Measurements from ENCODE around the gene EIF1AD.
"Not testable (repeated sequence)": the region's sequence is repeated elsewhere in the genome, so short reads cannot be mapped to it uniquely, and the experiment has no call there.

Gene EIF1AD, protein sequence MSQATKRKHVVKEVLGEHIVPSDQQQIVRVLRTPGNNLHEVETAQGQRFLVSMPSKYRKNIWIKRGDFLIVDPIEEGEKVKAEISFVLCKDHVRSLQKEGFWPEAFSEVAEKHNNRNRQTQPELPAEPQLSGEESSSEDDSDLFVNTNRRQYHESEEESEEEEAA

DNA sequence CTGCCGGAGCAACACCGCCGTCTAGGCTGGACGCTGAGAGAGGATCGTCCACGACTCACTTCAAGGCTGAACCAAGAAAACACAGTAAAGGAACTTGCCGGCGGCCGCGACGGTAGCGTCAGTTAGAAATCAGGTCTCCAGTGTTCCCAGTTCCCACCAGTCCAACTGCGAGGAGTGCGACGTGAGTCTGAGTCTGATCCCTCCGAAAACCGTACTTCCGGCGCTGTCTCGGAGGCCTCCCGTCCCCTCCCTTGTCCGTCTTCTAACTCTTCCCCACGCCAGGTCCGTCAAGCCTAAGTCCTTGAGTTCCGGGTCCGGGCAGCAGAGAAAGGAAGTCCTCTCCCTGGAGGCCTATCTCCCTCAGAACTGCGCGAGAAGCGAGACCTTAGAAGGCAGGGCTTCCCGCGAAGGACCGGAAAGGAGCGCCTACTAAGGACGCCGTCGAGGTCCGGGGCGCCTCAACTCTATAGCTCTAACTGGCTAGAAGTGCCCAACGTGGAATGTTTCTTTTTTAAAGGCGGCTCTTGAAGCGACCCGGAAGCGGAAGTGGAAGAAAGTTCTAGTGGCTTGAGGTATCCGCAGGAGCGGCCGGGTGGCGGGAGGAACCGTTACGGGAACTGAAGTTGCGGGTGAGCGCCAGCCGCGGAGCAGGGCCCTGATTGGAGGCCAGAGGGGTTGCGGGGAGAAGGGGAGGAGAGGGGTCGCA is at the start of gene EIF1AD, which contains the start of gene BANF1:
Gene EIF1AD (minus strand): TSS at position 216 of the 706 bp plus-strand sequence. CDS start 1,768 bp downstream, outside the sequence.
Gene BANF1 (plus strand): TSS at position 562 of the 706 bp plus-strand sequence. CDS start 748 bp downstream, outside the sequence.
- DNase-seq (ENCODE audit: low read depth), result peak; percentile 69

DNA sequence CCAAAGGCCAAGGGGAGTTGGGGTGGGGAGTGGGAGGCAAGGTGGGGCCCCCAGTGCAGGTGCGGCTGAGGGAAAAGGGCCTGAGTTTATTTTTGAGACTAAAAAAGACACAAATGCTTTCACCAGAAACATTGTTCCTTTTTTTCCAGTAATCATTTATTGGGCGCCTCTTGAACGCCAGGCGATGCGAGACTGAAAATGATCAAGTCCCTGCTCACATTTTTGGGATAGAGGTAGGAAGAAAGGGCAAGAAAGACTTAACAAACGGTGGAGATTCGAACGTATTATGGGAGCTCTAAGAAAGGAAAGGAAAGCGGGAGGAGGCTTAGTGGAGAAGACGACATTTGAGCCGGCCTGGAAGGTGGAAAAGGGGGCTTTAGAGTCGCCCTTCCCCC is 49.4 kb upstream of the EIF1AD start:
- no peak for DNase-seq (ENCODE audit: low read depth)

DNA sequence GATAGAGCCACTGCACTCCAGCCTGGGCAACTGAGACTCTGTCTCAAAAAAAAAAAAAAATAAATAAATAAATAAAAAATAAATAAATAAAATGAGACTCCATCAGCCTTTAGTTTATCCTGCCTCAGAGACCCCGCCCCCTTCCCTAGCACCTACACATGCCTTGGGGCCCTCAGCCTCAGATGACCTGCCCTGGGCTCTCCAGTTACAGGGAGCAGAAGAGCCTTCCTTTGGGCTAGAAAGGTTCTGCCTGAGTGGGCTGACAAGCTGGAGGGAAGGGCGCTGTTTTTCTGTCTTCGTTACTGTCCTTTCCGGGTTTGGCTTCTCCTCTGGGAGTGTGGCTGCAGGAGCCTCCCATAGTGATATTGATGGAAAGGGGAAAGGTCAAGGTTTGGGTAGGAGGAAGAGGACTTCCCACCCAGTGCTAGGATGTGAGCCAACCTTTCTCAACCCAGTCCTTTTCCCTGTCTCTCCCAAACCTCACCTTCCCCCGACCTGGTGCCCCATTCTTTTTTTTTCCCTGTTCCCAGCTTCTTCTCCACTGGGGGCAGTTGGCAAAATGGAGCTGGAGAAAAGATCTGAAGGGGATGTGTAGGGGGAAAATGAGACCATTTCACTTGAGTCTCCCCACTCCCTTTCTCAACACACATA is 48.7 kb upstream of the EIF1AD start:
- DNase-seq (ENCODE audit: low read depth), result no peak

DNA sequence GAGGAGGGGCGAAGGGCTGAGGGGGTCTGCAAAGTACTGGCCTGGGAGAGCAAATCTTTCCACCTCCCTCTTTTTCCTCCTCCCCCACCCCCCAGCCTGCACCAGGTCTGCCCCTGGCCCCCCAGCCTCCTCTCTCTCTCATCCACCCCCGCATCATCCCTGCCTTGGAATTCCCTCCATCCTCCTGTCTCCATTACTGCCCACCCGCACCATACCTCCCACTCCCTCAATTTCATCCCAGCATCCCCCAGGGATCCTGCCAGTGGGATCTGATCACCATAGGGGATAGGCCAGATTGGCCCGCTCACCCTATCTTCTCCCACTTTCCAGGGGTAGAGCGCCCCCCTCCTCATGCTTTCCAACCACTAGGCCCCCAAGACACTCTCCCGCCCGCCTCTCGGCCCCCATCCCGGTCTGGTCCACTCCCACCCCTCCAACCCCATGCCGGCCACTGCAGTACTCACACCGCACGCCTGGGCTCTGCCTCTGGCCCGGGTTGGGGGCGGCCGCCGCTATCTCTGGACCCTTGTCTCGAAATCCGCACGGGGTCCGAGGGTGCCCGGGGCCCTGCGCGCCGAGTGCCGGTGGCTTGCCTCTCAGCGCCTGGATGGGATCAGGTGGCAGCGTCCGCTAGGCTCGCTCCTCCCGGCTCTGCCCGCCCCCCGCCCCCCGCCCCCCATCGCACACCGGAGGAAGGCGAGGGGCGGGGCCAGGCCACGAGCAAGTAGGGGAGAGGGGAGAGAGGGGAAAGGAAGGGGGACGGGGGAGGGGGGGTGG is 46.8 kb upstream of the EIF1AD start, which contains the start of gene GAL3ST3:
Gene GAL3ST3 (minus strand): TSS at position 615 of the 777 bp plus-strand sequence. CDS start 3,746 bp downstream, outside the sequence.
- no peak for DNase-seq (ENCODE audit: low read depth)

DNA sequence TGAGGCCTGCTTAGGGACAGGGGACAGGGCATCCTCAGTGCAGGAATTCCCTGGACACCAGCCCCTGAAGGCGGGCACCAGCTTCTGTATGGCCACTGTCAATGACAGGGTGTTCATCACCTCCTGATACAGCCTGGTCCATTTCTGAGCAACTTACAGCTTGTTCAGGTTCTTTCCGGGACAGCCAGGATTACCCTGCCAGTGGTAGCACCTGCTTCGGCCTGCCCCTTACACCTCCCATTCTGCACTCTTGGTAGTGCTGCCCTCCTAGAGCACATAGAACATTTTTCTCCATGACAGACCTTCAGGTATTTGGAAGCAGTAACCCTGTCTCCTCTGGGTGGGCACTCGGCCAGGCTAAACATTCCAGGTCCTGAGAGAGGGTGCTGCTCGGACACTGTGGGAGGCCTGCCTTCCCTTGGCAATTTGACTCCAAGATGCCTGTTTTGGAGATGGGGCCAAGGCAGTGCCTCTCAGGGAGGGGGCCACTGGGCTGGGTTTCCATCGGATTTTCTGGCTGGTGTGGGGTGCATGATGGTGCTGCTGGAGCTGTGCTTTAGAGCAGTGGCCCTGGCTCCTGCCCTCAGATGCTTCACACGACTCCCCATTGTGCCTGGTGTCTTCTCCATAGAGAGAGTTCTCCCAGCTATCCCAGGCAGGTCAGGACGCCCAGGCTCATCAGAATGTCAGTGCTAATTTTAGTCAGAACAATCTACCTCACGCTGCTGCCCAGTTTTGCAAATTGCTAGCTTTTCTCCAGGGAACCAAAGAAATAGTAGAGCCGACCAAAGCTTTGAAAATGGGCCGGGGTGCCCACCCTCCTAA is 45.8 kb upstream of the EIF1AD start:
- no peak for DNase-seq (ENCODE audit: low read depth)

DNA sequence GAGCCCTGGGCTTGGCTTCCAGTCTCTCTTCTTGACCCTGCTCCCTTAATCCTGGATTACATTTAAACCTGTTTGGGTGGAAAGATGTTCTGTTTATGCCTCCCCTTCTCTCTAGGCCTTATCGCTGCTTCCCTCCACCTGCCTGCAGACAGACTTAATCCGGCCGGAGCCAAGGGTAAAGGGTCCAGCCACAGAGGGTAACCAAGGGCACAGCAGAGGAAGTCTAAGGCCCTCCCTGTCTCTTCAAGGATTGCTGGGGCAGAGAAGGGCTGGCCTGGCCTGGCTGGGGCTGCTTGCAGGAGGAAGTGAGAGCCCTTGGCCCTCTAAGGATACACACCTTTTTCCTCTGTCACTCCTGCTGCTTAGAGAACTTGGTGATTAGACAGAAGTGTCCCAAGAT is 44.9 kb upstream of the EIF1AD start:
- DNase-seq (ENCODE audit: low read depth), result no peak

DNA sequence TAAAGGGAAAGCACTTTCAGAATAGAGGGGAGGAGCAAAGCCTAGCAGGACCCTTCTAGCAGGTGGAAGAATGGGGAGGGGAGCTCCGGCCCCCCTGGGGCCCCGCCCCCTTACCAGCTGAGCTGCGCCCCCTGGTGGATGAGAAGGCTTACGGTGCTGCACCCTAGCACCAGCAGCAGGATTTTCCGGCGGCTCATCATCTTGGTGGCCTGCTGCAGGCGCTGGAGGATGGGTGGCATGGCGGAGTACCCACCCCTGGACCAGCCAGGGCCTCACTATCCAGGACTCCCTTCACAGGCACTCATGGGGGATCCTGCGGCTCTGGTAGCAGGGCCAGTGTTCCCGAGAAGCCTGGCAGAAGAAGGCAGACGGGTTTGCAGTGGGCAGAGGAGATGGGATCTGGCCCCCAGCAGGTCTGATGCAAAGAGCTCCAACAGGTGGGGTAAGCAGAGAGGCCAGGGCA is 43.3 kb upstream of the EIF1AD start:
- peak; percentile 76 for DNase-seq (ENCODE audit: low read depth)

DNA sequence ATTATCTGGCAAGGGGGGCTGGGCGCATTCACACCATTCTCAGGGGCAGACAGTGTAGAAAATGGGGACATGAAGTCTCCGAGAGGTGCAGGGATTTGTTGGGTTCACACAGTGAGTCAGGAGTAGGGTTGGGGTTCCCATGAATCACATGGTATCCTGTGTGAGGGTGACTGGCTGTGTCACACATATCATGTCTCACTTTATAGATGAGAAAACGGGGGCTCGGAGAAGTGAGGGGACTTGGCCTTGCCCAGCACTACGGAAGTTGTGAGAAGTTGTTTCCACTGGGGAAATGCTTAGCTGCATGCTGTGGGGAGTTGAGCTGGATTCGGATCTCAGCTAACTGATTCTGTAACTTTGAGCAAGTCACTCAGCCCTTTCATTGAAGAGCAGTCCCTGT is 42.8 kb upstream of the EIF1AD start:
- no peak for DNase-seq (ENCODE audit: low read depth)

DNA sequence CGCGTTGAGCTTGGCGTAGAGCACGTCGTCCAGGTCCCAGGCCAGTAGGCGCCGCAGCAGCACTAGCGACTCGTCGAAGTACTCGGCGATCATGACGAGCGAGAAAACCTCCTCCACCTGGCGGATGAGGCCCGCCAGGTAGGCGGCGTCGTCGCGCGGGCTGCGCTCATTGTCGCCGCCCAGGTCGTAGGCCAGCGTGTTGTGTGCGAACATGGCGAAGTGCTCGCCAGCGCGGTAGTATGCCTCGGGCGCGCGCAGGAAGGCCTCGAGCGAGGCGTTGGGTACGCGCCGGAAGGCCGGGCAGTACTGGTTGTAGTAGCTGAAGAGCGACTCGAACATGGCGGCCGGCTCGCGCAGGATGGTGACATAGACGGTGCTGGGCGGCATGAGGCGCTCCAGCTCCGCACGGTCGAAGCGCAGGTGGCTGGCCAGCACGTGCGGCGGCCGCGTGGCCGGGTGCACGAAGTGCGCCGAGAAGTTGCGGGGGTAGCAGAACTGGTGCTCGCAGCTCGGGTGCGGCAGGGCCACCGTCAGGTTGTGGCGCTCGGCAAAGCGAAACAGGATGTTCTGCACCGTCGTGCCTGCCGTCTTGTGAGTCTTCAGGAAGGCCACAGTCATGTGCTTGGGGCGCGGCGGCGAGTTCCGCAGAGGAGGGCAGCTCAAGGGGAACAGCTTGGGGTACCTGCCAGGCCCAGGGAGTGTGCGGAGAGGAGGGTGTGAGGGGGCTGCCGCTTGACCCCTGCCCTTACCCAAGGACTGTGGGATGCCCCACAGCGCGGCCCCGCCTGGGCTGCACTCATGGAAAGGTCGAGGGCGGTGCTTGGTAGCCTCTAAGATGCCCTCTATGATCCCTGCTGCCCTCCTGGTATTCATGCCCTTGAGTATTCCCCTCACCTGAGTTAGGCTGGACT is 41.3 kb upstream of the EIF1AD start:
- no peak for DNase-seq (ENCODE audit: low read depth)

DNA sequence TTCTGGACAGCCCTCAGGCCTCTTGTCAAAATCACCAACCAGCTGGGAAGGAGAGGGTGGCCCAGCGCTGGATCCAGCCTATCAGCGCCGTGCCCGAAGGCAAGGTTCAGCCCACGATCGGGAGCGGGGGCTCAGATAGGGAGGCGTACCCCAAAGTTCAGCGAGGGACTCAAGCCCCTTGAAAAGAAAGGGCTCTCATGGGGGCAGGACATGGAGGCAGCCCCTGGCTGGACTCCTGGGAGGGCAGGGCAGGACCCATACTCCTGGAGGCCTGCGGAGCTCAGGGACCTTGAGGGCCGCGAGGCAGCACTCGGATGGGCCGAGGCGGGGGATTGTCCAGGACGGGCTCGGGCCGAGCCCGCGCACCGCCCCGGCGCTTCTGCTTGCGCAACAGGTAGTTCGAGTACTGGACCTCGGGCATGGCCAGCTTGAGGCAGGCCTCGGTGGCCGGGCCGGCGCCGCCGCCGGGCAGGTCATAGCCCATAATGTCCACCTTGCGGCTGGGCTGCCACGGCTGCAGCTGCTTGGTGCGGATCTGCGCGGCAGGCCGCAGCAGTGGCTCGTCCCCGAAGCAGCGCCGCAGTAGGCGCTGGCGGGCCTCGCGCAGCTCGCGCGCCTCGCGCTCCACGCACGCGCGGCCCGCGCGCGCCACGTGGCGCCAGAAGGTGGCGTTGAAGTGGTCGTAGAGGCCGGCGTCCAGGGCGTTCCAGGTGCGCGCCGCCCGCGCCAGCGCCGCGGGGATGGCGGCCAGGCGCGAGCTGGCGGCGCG is 40.5 kb upstream of the EIF1AD start:
- no peak for DNase-seq (ENCODE audit: low read depth)

DNA sequence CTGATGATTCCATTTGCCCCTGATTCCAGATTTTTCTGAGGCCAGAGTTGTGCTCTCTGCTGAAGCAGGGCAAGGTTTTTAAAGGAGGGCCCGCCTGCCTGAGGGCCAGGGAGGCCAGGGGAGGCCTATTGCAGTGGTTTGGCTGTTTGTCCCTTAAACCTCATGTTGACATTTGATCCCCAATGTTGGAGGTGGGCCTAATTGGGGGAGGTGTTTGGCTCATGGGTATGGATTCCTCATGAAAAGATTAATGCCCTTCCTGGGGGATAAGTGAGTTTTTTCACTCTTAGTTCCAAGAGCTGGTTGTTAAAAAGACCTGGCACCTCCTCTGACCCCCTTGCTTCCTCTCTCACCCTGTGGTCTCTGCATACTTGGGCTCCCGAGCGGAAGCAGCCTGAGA is 37.8 kb upstream of the EIF1AD start:
- no peak for DNase-seq (ENCODE audit: low read depth)

DNA sequence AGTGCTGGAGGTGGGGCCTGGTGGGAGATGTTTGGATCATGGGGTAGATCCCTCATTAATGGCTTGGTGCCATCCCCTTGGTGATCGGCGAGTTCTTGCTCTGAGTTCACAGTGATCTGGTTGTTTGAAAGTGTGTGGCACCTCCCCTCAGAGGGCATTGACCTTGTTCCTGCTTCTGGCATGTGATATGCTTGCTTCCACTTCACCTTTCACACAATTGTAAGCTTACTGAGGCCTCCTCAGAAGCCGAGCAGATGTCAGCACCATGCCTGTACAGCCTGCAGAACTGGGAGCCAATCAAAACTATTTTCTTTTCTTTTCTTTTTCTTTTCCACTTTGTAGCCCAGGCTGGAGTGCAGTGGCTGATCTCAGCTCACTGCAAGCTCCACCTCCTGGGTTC is 35.4 kb upstream of the EIF1AD start:
- DNase-seq (ENCODE audit: low read depth), result no peak

DNA sequence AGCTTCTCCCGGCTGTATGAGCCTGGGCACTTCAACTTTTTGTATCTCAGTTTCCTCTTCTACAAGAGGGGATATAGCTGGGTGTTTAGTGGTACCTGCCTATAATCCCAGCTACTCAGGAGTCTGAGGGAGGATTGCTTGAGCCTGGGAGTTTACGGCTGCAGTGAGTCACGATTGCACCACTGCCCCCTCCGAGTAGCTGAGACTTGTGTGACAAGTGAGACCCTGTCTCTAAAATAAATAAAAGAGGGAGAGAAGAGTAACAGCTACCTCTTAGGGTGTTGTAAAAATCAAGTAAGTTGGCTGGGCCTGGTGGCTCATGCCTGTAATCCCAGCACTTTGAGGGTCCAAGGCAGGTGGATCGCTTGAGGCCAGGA is 34.4 kb upstream of the EIF1AD start:
- DNase-seq (ENCODE audit: low read depth), result no peak

DNA sequence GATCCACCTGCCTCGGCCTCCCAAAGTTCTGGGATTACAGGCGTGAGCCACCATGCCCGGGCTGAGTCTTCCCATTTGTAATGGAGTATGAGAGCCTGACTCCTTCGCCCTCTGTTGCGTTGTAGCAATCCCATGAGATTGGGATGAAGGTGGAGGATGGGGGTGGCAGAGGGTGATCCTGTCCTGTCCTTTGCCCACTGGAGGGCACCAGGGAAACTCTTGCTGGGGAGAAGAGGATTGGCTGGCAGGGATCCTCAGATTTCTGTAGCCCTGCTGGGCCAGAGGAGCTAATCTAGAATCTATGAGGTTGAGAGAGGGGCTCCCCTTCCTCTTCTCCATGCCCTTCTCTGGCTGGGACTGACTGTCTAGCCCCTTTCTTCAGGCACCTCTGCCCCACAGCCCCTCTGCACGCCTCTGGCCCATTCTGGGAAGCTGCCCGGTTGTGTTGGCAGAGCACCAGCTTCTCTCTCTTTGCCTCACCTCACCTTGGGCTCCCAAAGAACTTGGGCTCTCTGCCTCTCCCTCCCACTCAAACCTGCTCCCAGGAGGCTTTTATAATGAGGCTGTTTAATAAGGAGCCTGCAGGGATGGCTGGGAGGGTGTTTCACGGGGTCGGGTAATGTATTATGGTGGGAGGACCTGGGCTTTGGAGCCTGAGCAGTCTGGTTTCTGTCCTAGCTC is 33.8 kb upstream of the EIF1AD start:
- no peak for DNase-seq (ENCODE audit: low read depth)

DNA sequence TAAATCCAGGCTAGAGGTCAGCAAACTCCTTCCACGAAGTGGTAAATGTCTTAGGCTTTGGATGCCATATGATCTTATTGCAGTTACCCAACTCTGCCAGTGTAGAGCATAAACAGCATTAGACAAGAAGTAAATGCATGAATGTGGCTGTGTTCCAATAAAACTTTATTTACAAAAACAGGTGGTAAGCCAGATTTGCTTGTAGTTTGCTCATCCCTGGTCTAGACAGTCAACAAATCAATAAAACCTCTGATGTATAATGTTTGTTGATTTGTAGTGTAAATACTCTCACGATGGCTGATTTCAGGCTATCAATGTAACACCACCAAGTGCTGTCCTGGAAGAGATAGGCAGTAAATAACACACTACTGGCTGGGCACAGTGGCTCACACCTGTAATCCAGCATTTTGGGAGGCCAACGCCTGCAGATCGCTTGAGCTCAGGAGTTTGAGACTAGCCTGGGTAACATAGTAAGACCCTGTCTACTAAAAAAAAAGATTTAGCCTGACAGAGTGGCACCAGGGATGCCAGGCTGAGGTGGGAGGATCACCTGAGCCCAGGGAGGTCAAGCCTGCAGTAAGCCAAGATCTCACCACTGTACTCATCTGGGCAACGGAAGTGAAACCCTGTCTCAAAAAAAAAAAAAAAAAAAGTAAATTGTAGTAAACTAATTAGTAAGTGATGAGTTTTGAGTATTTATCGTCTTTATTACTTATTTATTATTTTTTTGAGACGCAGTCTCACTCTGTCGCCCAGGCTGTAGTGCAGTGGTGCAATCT is 31.2 kb upstream of the EIF1AD start:
- no peak for DNase-seq (ENCODE audit: low read depth)

DNA sequence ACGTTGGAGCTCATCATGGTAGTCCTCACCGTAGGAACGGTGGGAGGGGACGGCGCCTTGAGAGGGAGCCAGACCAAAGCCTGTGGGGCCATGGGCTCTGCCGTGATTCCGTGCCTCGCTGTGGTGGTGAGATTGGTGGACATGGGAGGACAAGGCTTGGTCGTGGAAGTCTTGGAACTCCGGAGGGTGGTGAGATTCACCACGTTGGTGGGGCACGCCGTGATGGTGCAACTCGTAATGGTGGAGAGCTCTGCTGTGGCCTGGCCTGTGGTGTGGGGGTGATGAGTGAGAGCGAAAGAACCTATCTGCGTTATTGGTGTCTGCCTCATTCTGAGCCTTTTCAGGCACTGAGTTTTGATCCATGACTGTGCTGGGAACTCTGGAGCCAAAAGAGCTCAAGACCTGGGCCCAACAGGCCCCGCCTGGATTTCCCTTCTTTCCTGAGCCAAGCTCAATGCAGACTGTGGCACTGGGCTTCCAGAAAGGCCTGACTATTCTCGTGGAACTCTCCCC is 24.1 kb upstream of the EIF1AD start, which contains the start of gene CATSPER1:
Gene CATSPER1 (minus strand): TSS at position 463 of the 513 bp plus-strand sequence. CDS start 100 bp downstream, at position 363.
- no peak for DNase-seq (ENCODE audit: low read depth)

DNA sequence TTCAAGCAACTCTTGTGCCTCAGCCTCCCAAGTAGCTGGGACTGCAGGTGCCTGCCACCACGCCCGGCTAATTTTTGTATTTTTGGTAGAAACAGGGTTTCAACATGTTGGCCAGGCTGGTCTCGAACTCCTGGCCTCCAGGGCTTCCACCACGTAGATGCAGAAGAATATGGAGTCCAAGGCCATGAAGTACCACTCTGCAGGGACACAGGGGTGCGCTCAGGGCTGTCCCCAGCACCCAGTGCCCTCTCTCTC is 21.2 kb upstream of the EIF1AD start:
- not testable (repeated sequence) for DNase-seq (ENCODE audit: low read depth)
